ENCODE measurements around the gene U2AF1L4.
"Not testable (repeated sequence)": the region's sequence is repeated elsewhere in the genome, so short reads cannot be mapped to it uniquely, and the experiment has no call there.

Gene U2AF1L4

GRCh38 chr19:35774274-35775045 is 29.2 kb upstream of the U2AF1L4 start:
- Histone ChIP-seq H3K9me3 (ENCODE audit: control insufficient read depth, insufficient read depth, low read length) (no peaks in the 10 kb centered on the region), H3K9ac (ENCODE audit: low read depth, low read length) (peak overlapping the region; percentile 56; the same call in 1 of the 2 replicates), H3K36me3 (ENCODE audit: insufficient read depth, low read length) (no peaks in the 10 kb centered on the region), H3K4me1 (ENCODE audit: insufficient read depth, low read length) (peaks cover 13% of the 10 kb centered on the region)

- Histone ChIP-seq H3K9me3 (ENCODE audit: control insufficient read depth, insufficient read depth, low read length) (no peaks in the 10 kb centered on the region), H3K4me1 (ENCODE audit: insufficient read depth, low read length) (peaks cover 13% of the 10 kb centered on the region), H3K36me3 (ENCODE audit: insufficient read depth, low read length) (no peaks in the 10 kb centered on the region), H3K9ac (ENCODE audit: low read depth, low read length) (no peak overlapping the region)
Measured at GRCh38 chr19:35773020-35773806, 28.0 kb upstream of the U2AF1L4 start.

- not testable (repeated sequence) for H3K9ac ChIP-seq (ENCODE audit: low read depth, low read length); H3K9me3 ChIP-seq (ENCODE audit: control insufficient read depth, insufficient read depth, low read length); H3K36me3 ChIP-seq (ENCODE audit: insufficient read depth, low read length)
- H3K4me1 ChIP-seq (ENCODE audit: insufficient read depth, low read length) = peaks cover 10% of the 10 kb centered on the region
Measured at GRCh38 chr19:35772362-35772761, 27.1 kb upstream of the U2AF1L4 start.

- H3K4me1 ChIP-seq (ENCODE audit: insufficient read depth, low read length) = no peaks in the 10 kb centered on the region; the same call in 1 of the 2 replicates
- no peaks in the 10 kb centered on the region; the same call in 1 of the 2 replicates for H3K36me3 ChIP-seq (ENCODE audit: insufficient read depth, low read length)
- H3K9ac ChIP-seq (ENCODE audit: low read depth, low read length) = no peak overlapping the region
- H3K9me3 ChIP-seq (ENCODE audit: control insufficient read depth, insufficient read depth, low read length) = no peaks in the 10 kb centered on the region
Measured at GRCh38 chr19:35768082-35768421, 22.8 kb upstream of the U2AF1L4 start.

- Histone ChIP-seq H3K9ac (ENCODE audit: low read depth, low read length) (no peak overlapping the region), H3K4me1 (ENCODE audit: insufficient read depth, low read length) (no peaks in the 10 kb centered on the region; the same call in 1 of the 2 replicates), H3K36me3 (ENCODE audit: insufficient read depth, low read length) (no peaks in the 10 kb centered on the region; the same call in 1 of the 2 replicates), H3K9me3 (ENCODE audit: control insufficient read depth, insufficient read depth, low read length) (no peaks in the 10 kb centered on the region)
Measured at GRCh38 chr19:35767288-35768081, 22.3 kb upstream of the U2AF1L4 start.

GRCh38 chr19:35766571-35767104 is 21.4 kb upstream of the U2AF1L4 start:
- H3K9ac ChIP-seq (ENCODE audit: low read depth, low read length) = no peak overlapping the region
- H3K9me3 ChIP-seq (ENCODE audit: control insufficient read depth, insufficient read depth, low read length) = no peaks in the 10 kb centered on the region
- H3K4me1 ChIP-seq (ENCODE audit: insufficient read depth, low read length) = no peaks in the 10 kb centered on the region; the same call in 1 of the 2 replicates
- no peaks in the 10 kb centered on the region; the same call in 1 of the 2 replicates for H3K36me3 ChIP-seq (ENCODE audit: insufficient read depth, low read length)

- H3K9me3 ChIP-seq (ENCODE audit: control insufficient read depth, insufficient read depth, low read length) = no peaks in the 10 kb centered on the region
- H3K36me3 ChIP-seq (ENCODE audit: insufficient read depth, low read length) = no peaks in the 10 kb centered on the region; the same call in 1 of the 2 replicates
- H3K9ac ChIP-seq (ENCODE audit: low read depth, low read length) = no peak overlapping the region
- no peaks in the 10 kb centered on the region; the same call in 1 of the 2 replicates for H3K4me1 ChIP-seq (ENCODE audit: insufficient read depth, low read length)
Measured at GRCh38 chr19:35764432-35765315, 19.5 kb upstream of the U2AF1L4 start.

- no peaks in the 10 kb centered on the region; the same call in 1 of the 2 replicates for H3K36me3 ChIP-seq (ENCODE audit: insufficient read depth, low read length)
Measured at GRCh38 chr19:35760711-35761349, 15.6 kb upstream of the U2AF1L4 start.

GRCh38 chr19:35759697-35760096 is 14.5 kb upstream of the U2AF1L4 start:
- Histone ChIP-seq H3K4me1 (ENCODE audit: insufficient read depth, low read length) (peaks cover 3% of the 10 kb centered on the region; the same call in 1 of the 2 replicates), H3K9ac (ENCODE audit: low read depth, low read length) (no peak overlapping the region), H3K36me3 (ENCODE audit: insufficient read depth, low read length) (no peaks in the 10 kb centered on the region; the same call in 1 of the 2 replicates), H3K9me3 (ENCODE audit: control insufficient read depth, insufficient read depth, low read length) (no peaks in the 10 kb centered on the region)

More at GRCh38 chr19:35760711-35761349, 15.6 kb upstream of the U2AF1L4 start:
- H3K4me1 ChIP-seq (ENCODE audit: insufficient read depth, low read length) = no peaks in the 10 kb centered on the region; the same call in 1 of the 2 replicates
- no peaks in the 10 kb centered on the region for H3K9me3 ChIP-seq (ENCODE audit: control insufficient read depth, insufficient read depth, low read length)
- no peak overlapping the region for H3K9ac ChIP-seq (ENCODE audit: low read depth, low read length)

GRCh38 chr19:35757749-35758608 is 12.8 kb upstream of the U2AF1L4 start, which contains the start of gene PROSER3:
PROSER3 (plus strand) TSS chr19:35758176; CDS start chr19:35758216, 40 bp downstream.
- Histone ChIP-seq H3K4me1 (ENCODE audit: insufficient read depth, low read length) (peaks cover 3% of the 10 kb centered on the region; the same call in 1 of the 2 replicates), H3K36me3 (ENCODE audit: insufficient read depth, low read length) (no peaks in the 10 kb centered on the region), H3K9ac (ENCODE audit: low read depth, low read length) (peak within 1 kb of the TSS; percentile 95), H3K9me3 (ENCODE audit: control insufficient read depth, insufficient read depth, low read length) (no peaks in the 10 kb centered on the region)

- Histone ChIP-seq H3K4me1 (ENCODE audit: insufficient read depth, low read length) (peaks cover 3% of the 10 kb centered on the region; the same call in 1 of the 2 replicates), H3K9me3 (ENCODE audit: control insufficient read depth, insufficient read depth, low read length) (no peaks in the 10 kb centered on the region), H3K36me3 (ENCODE audit: insufficient read depth, low read length) (no peaks in the 10 kb centered on the region), H3K9ac (ENCODE audit: low read depth, low read length) (peak overlapping the region; percentile 95)
Measured at GRCh38 chr19:35757231-35757748, 12.1 kb upstream of the U2AF1L4 start.

All from ES-I3 (cell line).